ENCODE data around the gene ERN1.
A peak's percentile ranks its signal among the peaks of the same experiment; 100 is the strongest.

ERN1 gene

GRCh38 chr17:64148699-64149098, 18.8 kb upstream of the ERN1 start:
- Histone ChIP-seq H3K4me3 (ENCODE audit: low read length, poor library complexity, severe bottlenecking) (no peak overlapping the region), H3K27me3 (ENCODE audit: insufficient read depth, low read length, poor library complexity, severe bottlenecking) (no peaks in the 10 kb centered on the region), H3K4me2 (ENCODE audit: low read depth, low read length, poor library complexity, severe bottlenecking) (no peak overlapping the region), H3K9me3 (ENCODE audit: insufficient read depth, low read depth, low read length) (no peaks in the 10 kb centered on the region), H3K36me3 (ENCODE audit: insufficient read depth, low read length) (peaks cover 19% of the 10 kb centered on the region; the same call in 1 of the 2 replicates), H3K79me2 (ENCODE audit: insufficient read depth, low read length) (peaks cover 26% of the 10 kb centered on the region), H3K9me2 (replicated peaks; ENCODE audit: low read depth, low read length) (no peaks in the 10 kb centered on the region), H2AFZ (ENCODE audit: low read length) (no peak overlapping the region), H3F3A (ENCODE audit: low read depth) (no peaks in the 10 kb centered on the region), H3K9ac (ENCODE audit: low read depth, low read length, poor library complexity, severe bottlenecking) (peak overlapping the region; percentile 95), H3K4me1 (ENCODE audit: insufficient read depth, low read length, poor library complexity, severe bottlenecking) (peaks cover 11% of the 10 kb centered on the region), H4K20me1 (ENCODE audit: insufficient read depth, low read length, poor library complexity, severe bottlenecking) (peaks cover 17% of the 10 kb centered on the region)
- TF ChIP-seq CTCF (conservative IDR thresholded peaks at IDR 0.05; ENCODE audit: low read length), result peak; percentile 28; the same call in 1 of the 2 replicates
- no peak for TF ChIP-seq EZH2phosphoT487 (IDR thresholded peaks at IDR 0.05; ENCODE audit: borderline replicate concordance)

GRCh38 chr17:64148017-64148631, 18.2 kb upstream of the ERN1 start:
- Histone ChIP-seq H3K4me1 (ENCODE audit: insufficient read depth, low read length, poor library complexity, severe bottlenecking) (peaks cover 11% of the 10 kb centered on the region), H3K36me3 (ENCODE audit: insufficient read depth, low read length) (peaks cover 14% of the 10 kb centered on the region; the same call in 1 of the 2 replicates), H3K4me3 (ENCODE audit: low read length, poor library complexity, severe bottlenecking) (peak overlapping the region; percentile 84), H3K4me2 (ENCODE audit: low read depth, low read length, poor library complexity, severe bottlenecking) (peak overlapping the region; percentile 86), H4K20me1 (ENCODE audit: insufficient read depth, low read length, poor library complexity, severe bottlenecking) (peaks cover 17% of the 10 kb centered on the region), H3K9me3 (ENCODE audit: insufficient read depth, low read depth, low read length) (no peaks in the 10 kb centered on the region), H3K9ac (ENCODE audit: low read depth, low read length, poor library complexity, severe bottlenecking) (peak overlapping the region; percentile 95), H2AFZ (ENCODE audit: low read length) (no peak overlapping the region), H3K79me2 (ENCODE audit: insufficient read depth, low read length) (peaks cover 26% of the 10 kb centered on the region), H3K9me2 (replicated peaks; ENCODE audit: low read depth, low read length) (no peaks in the 10 kb centered on the region), H3F3A (ENCODE audit: low read depth) (no peaks in the 10 kb centered on the region), H3K27me3 (ENCODE audit: insufficient read depth, low read length, poor library complexity, severe bottlenecking) (no peaks in the 10 kb centered on the region)
- no peak for TF ChIP-seq EZH2phosphoT487 (IDR thresholded peaks at IDR 0.05; ENCODE audit: borderline replicate concordance)
- TF ChIP-seq CTCF (conservative IDR thresholded peaks at IDR 0.05; ENCODE audit: low read length), result no peak

GRCh38 chr17:64147110-64148016, 17.4 kb upstream of the ERN1 start:
- H3K36me3 ChIP-seq (ENCODE audit: insufficient read depth, low read length), result peaks cover 11% of the 10 kb centered on the region; the same call in 1 of the 2 replicates
- no peak for TF ChIP-seq CTCF (conservative IDR thresholded peaks at IDR 0.05; ENCODE audit: low read length)
- no peak for TF ChIP-seq EZH2phosphoT487 (IDR thresholded peaks at IDR 0.05; ENCODE audit: borderline replicate concordance)

More at GRCh38 chr17:64147110-64148016, 17.4 kb upstream of the ERN1 start:
- H2AFZ ChIP-seq (ENCODE audit: low read length), result no peak overlapping the region
- H3K9ac ChIP-seq (ENCODE audit: low read depth, low read length, poor library complexity, severe bottlenecking), result peak overlapping the region; percentile 95
- H4K20me1 ChIP-seq (ENCODE audit: insufficient read depth, low read length, poor library complexity, severe bottlenecking), result peaks cover 17% of the 10 kb centered on the region
- peak overlapping the region; percentile 84 for H3K4me3 ChIP-seq (ENCODE audit: low read length, poor library complexity, severe bottlenecking)
- H3K79me2 ChIP-seq (ENCODE audit: insufficient read depth, low read length), result peaks cover 26% of the 10 kb centered on the region
- H3K4me2 ChIP-seq (ENCODE audit: low read depth, low read length, poor library complexity, severe bottlenecking), result peak overlapping the region; percentile 86
- no peaks in the 10 kb centered on the region for H3F3A ChIP-seq (ENCODE audit: low read depth)
- H3K9me2 ChIP-seq (replicated peaks; ENCODE audit: low read depth, low read length), result no peaks in the 10 kb centered on the region
- no peaks in the 10 kb centered on the region for H3K27me3 ChIP-seq (ENCODE audit: insufficient read depth, low read length, poor library complexity, severe bottlenecking)
- no peaks in the 10 kb centered on the region for H3K9me3 ChIP-seq (ENCODE audit: insufficient read depth, low read depth, low read length)
- H3K4me1 ChIP-seq (ENCODE audit: insufficient read depth, low read length, poor library complexity, severe bottlenecking), result peaks cover 11% of the 10 kb centered on the region
